GM23248 (cell line): Measurements from ENCODE around the gene OAF.

Experiments
- EZH2 ChIP-seq: fragments of 200-600 bp; sonication (generic); IDR thresholded peaks from 2 replicates; pipeline ENCODE4 v1.6.1; 2018; ENCODE audit warnings: antibody characterized with exemption, mild to moderate bottlenecking; ENCODE audit not compliant: insufficient read depth, poor library complexity, severe bottlenecking
- EZH2phosphoT487 ChIP-seq: fragments of 200-600 bp; sonication (generic); IDR thresholded peaks from 2 replicates; pipeline ENCODE4 v1.6.1; 2018; ENCODE audit warnings: antibody characterized with exemption, moderate library complexity, mild to moderate bottlenecking, low read depth; ENCODE audit not compliant: insufficient read depth

GRCh38 chr11:120217941-120218694 is 7.3 kb downstream of the OAF start:
- TF ChIP-seq EZH2phosphoT487 (no peak), EZH2 (no peak)
